Right atrium auricular region (tissue), 2 donors: ENCODE measurements around the gene FOXN1. TPM values are rescaled to one million over a fixed set of nuclear protein-coding genes. Genes with fewer than 3 reads are reported as not detected.

Experiments used
- DNase-seq: peaks from one replicate; pipeline ENCODE4 v3.0.0-alpha.2; 2019; ENCODE audit warnings: low spot score
- H3K27ac ChIP-seq, 2 donors: fragments of 200-600 bp; sonication (generic); 1 replicate in 1 of 2; 2 replicates in 1 of 2; pipeline ENCODE4 v1.5.1; 2016 to 2019
- H3K27me3 ChIP-seq, 2 donors: fragments of 200-600 bp; sonication (generic); one replicate each; pipeline versions ENCODE4 v1.5.1 to v1.6.0; 2017 to 2019
- H3K36me3 ChIP-seq: fragments of 200-600 bp; sonication (generic); one replicate; pipeline ENCODE4 v1.5.1; 2016
- H3K4me1 ChIP-seq, 2 donors: fragments of 200-600 bp; sonication (generic); one replicate each; pipeline versions ENCODE4 v1.5.1 to v1.6.0; 2017 to 2019
- H3K4me3 ChIP-seq, 2 donors: fragments of 200-600 bp; sonication (generic); 1 replicate in 1 of 2; 2 replicates in 1 of 2; pipeline ENCODE4 v1.5.1; 2017 to 2019; ENCODE audit warnings: mild to moderate bottlenecking in 1 of 2, moderate library complexity in 1 of 2
- H3K9me3 ChIP-seq, 2 donors: fragments of 200-600 bp; sonication (generic); one replicate each; pipeline ENCODE4 v1.5.1; 2019
- total RNA-seq, 2 donors: library from RNA; depleted of rRNA; stranded (reverse); fragments of >200 nt; gene quantifications; one replicate each; pipeline ENCODE4 v1.1.0, GENCODE V29; 2016
- TF ChIP-seq, protein P1 (sequence below), 2 donors: fragments of 200-600 bp; sonication (generic); IDR thresholded peaks; one replicate each; pipeline ENCODE4 v1.5.1; 2019; ENCODE audit warnings: antibody characterized with exemption in 2 of 2

The FOXN1 gene
- total RNA-seq, 2 donors from 2014 or later = not detected

DNA sequence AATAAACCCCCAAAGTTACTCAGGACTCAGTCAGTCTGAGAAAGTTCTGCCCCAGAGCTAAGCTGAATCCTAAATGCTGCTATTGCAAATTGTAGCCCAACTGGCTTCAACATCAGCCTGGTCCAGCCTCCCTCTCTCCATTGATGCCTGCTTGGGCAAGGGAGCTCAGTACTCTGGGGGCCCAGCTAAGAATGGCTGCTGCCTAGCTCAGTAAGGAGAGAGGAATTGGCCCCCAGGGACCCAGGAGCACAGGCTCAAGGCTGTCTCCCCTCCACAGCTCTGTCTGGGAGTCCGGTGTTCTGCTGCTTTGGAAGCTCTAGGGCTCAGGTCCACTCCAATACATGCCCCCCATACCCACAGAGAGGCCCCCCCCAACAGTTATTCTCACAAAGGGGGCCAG, 44.7 kb downstream of the FOXN1 start:
- no peak overlapping the region for H3K27ac ChIP-seq
- no peaks in the 10 kb centered on the region for H3K27me3 ChIP-seq
- TF ChIP-seq, protein P1, sequence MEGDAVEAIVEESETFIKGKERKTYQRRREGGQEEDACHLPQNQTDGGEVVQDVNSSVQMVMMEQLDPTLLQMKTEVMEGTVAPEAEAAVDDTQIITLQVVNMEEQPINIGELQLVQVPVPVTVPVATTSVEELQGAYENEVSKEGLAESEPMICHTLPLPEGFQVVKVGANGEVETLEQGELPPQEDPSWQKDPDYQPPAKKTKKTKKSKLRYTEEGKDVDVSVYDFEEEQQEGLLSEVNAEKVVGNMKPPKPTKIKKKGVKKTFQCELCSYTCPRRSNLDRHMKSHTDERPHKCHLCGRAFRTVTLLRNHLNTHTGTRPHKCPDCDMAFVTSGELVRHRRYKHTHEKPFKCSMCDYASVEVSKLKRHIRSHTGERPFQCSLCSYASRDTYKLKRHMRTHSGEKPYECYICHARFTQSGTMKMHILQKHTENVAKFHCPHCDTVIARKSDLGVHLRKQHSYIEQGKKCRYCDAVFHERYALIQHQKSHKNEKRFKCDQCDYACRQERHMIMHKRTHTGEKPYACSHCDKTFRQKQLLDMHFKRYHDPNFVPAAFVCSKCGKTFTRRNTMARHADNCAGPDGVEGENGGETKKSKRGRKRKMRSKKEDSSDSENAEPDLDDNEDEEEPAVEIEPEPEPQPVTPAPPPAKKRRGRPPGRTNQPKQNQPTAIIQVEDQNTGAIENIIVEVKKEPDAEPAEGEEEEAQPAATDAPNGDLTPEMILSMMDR (IDR thresholded peaks at IDR 0.05) = no peak
- peaks cover 35% of the 10 kb centered on the region for H3K36me3 ChIP-seq
- no peaks in the 10 kb centered on the region for H3K9me3 ChIP-seq
- peaks cover 0 to 25% of the 10 kb centered on the region in 2 donors for H3K4me1 ChIP-seq
- DNase-seq = no peak
- H3K4me3 ChIP-seq = no peak overlapping the region

DNA sequence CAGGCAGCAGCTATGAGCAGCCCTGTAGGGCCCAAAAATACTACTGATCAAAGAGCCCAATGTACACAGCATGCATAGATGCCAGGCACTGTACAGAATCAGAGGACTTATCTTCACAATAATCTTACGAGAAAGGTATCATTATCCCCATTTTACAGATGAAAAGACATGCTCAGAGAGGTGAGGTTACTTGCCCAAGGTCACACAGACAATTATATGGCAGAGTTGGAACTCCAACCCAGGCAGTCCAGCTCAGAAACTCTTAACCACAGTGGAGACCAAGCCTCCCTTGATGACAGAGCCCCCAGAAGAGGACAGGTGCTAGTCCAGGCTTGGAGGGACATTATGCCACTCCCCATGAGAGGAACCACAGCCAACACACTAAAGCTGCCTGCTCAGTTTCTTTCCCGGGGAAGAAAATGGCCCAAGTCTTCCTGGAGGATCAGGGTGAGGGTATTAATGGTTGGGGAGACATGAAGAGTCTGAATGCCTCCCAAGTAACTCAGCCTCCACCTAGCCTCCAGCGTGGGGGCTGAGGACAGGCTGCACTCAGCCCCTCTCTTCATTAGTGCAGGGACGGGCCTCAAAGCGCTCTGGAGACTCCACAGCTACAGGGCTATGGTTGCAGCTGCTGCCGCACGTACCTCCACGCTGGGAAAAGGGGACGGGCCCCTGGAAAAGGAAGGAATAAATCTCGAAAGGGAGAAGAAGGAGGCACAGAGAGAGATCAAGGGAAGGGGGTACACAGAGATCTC, 45.5 kb downstream of the FOXN1 start:
- TF ChIP-seq, protein P1 (IDR thresholded peaks at IDR 0.05) = no peak
- H3K27me3 ChIP-seq = no peaks in the 10 kb centered on the region
- H3K27ac ChIP-seq = peak overlapping the region; percentile 61 to 80
- no peak for DNase-seq
- H3K36me3 ChIP-seq = peaks cover 39% of the 10 kb centered on the region
- no peaks in the 10 kb centered on the region for H3K9me3 ChIP-seq
- peaks cover 0 to 25% of the 10 kb centered on the region in 2 donors for H3K4me1 ChIP-seq
- peak overlapping the region; percentile 60 to 88 for H3K4me3 ChIP-seq

DNA sequence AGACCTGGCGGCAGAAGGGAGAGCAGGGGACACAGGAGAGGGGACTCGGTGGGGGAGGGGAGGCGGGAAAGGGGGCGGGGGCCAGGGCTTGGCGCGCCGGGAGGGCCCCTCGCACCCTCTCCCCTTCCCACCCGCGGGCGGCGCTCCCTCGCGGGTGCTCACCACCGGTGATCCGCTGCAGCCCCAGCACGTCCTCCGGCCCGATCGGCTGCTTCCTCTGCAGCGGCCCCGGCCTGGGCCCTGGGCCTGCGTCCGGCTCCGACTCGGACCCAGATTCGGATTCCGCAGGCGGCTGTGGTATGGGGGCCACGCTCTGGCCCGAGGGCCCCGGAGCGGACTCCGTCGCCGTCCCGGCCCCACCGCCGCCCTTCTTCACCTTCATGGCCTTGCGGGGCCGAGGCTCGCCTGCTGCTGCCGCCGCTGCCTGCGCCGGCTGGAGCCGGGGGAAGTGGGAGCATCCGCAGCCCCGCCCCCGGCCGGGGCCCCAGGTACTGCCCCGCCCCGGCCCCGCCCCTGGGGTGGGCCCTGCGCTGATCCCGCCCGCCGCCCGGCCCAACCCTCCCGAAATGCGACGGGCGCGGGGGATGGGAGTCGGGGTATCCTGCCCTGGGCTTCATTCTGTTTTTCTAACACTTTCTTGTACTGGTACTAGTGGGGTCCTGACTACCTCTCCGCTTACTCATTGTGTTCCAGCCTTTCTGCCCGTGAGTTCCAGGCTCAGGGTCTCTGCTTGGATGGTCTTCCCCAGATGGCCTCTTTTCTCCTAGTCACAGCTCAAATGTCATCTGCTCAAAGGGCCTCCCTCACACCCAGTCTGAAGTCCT, 46.2 kb downstream of the FOXN1 start, which contains the start of gene UNC119:
TSS of gene UNC119 (minus strand) at position 449 of the 824 bp plus-strand sequence. CDS start at position 382, 67 bp downstream.
- DNase-seq = no peak
- peak within 1 kb of the TSS; percentile 61 to 80 for H3K27ac ChIP-seq
- H3K4me3 ChIP-seq = peak within 1 kb of the TSS; percentile 60 to 88
- no peaks in the 10 kb centered on the region for H3K27me3 ChIP-seq
- peaks cover 0 to 25% of the 10 kb centered on the region in 2 donors for H3K4me1 ChIP-seq
- TF ChIP-seq, protein P1 (IDR thresholded peaks at IDR 0.05) = no peak
- H3K36me3 ChIP-seq = peaks cover 38% of the 10 kb centered on the region
- H3K9me3 ChIP-seq = no peaks in the 10 kb centered on the region

DNA sequence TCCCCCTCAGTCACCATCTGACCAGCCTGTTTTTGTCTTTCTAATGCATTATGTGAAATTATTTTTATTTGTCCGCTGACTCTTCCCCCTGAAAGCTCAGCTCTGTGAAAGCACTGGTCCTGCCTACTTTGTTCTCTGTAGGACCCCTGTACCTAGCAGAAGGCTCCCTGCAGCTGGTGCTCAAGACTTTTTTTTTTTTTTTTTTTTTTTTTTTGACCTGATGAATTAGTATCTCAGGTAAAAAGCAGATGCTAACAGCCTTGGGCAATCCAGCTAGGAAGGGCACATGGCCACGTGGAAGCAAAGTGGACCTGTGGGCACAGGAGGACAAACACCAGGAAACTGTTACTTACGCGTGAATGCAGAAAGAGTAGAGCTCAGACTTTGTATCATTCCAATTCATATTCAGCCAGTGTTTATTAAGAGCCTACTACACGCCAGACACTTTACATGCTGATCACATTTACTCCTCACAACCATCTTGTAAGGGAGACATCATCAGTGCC, 46.9 kb downstream of the FOXN1 start:
- H3K9me3 ChIP-seq = no peaks in the 10 kb centered on the region
- no peaks in the 10 kb centered on the region for H3K27me3 ChIP-seq
- H3K27ac ChIP-seq = peak overlapping the region in 1 of 2 donors; percentile 80
- no peak for DNase-seq
- peaks cover 0 to 25% of the 10 kb centered on the region in 2 donors for H3K4me1 ChIP-seq
- peaks cover 41% of the 10 kb centered on the region for H3K36me3 ChIP-seq
- TF ChIP-seq, protein P1 (IDR thresholded peaks at IDR 0.05) = no peak
- peak overlapping the region; percentile 60 to 88 for H3K4me3 ChIP-seq

DNA sequence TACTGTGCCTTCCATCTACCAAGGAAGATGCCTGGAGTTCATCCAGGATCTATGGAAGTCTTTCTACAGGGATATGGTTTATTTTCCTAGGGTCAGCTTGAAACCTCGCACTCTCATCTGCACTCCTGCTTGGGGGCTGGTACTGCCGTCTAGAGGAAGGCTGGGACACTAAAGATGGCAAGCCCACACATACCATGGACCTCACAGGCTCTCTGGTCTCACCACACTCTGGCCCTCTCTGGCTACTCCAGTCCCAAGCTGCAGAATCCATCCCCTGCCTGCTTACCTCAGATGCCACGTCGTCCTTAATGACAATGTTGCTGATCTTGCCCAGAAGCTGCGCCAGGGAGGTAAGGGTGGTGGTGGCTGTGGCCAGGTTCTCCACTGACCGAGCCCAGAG, 48.4 kb downstream of the FOXN1 start:
- Histone ChIP-seq H3K4me3 (no peak overlapping the region), H3K4me1 (peaks cover 0 to 24% of the 10 kb centered on the region in 2 donors), H3K27ac (no peak overlapping the region), H3K27me3 (no peaks in the 10 kb centered on the region), H3K36me3 (peaks cover 53% of the 10 kb centered on the region), H3K9me3 (no peaks in the 10 kb centered on the region)
- TF ChIP-seq, protein P1 (IDR thresholded peaks at IDR 0.05) = no peak
- DNase-seq = no peak
